Neural crest cell (in vitro differentiated cells): ENCODE data around the gene RPL32. TPM values are rescaled to one million over a fixed set of nuclear protein-coding genes. Genes with fewer than 3 reads are reported as not detected.

Source experiments
- DNase-seq: peaks from one replicate; pipeline ENCODE4 v3.0.0; 2021; ENCODE audit warnings: low read depth, mixed read lengths, low spot score
- H3K27ac Mint-ChIP-seq: one replicate; pipeline ENCODE4 v1.8.0; 2021; ENCODE audit warnings: mild to moderate bottlenecking, mixed read lengths; ENCODE audit not compliant: unreplicated experiment
- H3K27me3 Mint-ChIP-seq: 2 replicates; pipeline ENCODE4 v1.8.0; 2021; ENCODE audit warnings: low read depth, mild to moderate bottlenecking, mixed read lengths
- H3K36me3 Mint-ChIP-seq: 2 replicates; pipeline ENCODE4 v1.8.0; 2021; ENCODE audit warnings: low read depth, mild to moderate bottlenecking, mixed read lengths
- H3K4me1 Mint-ChIP-seq: 2 replicates; pipeline ENCODE4 v1.8.0; 2021; ENCODE audit warnings: mixed read lengths
- H3K4me3 Mint-ChIP-seq: one replicate; pipeline ENCODE4 v1.8.0; 2021; ENCODE audit warnings: mild to moderate bottlenecking, mixed read lengths
- H3K9me3 Mint-ChIP-seq: 2 replicates; pipeline ENCODE4 v1.8.0; 2021; ENCODE audit warnings: mixed read lengths
- total RNA-seq: library from RNA; stranded (reverse); gene quantifications from 2 replicates; pipeline ENCODE4 v1.2.1, GENCODE V29; 2021
- TF ChIP-seq, protein P1 (sequence below): fragments of 200-600 bp; sonication (generic); conservative IDR thresholded peaks from 2 replicates; pipeline ENCODE4 v1.5.0; 2021; ENCODE audit warnings: antibody characterized with exemption, mild to moderate bottlenecking

RPL32 gene
- total RNA-seq, 1 donor from 2014 or later = 1,918 TPM

DNA sequence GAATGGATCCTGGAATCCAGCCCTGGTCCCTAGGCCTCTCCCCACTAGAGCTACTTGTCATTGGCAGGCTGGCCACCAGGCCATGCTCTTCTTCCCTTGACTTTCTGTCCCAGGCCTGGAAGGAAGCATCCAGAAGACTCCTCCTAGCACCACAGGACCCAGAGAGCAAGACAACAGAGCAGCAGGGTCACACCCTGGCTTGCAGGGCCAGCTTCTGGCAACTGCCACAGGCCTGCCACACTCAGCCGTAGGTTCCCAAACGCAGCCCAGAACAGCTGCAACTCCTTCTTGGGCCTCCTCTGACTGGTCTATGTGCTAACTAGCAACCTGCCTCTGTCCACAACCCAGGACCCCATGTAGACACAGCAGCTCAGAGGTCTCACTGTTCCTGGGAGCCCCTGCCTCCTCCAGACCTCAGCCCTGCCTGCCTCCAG, 36.8 kb upstream of the RPL32 start:
- Mint-ChIP-seq H3K4me3 (no peak overlapping the region), H3K36me3 (no peaks in the 10 kb centered on the region), H3K27me3 (no peaks in the 10 kb centered on the region), H3K4me1 (peaks cover 26% of the 10 kb centered on the region), H3K9me3 (no peaks in the 10 kb centered on the region), H3K27ac (no peak overlapping the region)
- TF ChIP-seq, protein P1, sequence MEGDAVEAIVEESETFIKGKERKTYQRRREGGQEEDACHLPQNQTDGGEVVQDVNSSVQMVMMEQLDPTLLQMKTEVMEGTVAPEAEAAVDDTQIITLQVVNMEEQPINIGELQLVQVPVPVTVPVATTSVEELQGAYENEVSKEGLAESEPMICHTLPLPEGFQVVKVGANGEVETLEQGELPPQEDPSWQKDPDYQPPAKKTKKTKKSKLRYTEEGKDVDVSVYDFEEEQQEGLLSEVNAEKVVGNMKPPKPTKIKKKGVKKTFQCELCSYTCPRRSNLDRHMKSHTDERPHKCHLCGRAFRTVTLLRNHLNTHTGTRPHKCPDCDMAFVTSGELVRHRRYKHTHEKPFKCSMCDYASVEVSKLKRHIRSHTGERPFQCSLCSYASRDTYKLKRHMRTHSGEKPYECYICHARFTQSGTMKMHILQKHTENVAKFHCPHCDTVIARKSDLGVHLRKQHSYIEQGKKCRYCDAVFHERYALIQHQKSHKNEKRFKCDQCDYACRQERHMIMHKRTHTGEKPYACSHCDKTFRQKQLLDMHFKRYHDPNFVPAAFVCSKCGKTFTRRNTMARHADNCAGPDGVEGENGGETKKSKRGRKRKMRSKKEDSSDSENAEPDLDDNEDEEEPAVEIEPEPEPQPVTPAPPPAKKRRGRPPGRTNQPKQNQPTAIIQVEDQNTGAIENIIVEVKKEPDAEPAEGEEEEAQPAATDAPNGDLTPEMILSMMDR = no peak
- no peak for DNase-seq

DNA sequence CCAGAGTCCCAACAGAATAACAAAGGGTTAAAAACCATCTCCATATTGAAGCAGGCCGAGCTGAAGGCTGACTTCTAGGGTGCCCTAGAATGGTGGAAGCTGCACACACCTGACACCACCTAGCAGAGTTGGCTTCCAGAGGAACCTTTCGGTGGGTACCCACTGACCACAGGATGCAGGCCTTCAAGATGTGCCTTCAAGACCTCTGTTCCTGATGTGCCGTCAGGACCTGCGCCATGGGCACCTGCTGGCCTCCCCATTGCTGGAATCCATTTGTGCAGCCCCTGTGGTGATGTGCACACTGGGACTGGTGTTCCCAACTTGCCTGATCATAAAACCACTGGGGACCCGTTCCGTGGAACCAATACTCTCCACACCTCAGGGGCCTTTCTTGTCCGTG, 35.7 kb upstream of the RPL32 start:
- peaks cover 26% of the 10 kb centered on the region for H3K4me1 Mint-ChIP-seq
- H3K27me3 Mint-ChIP-seq = no peaks in the 10 kb centered on the region
- DNase-seq = no peak
- H3K4me3 Mint-ChIP-seq = no peak overlapping the region
- H3K36me3 Mint-ChIP-seq = no peaks in the 10 kb centered on the region
- H3K9me3 Mint-ChIP-seq = no peaks in the 10 kb centered on the region
- no peak overlapping the region for H3K27ac Mint-ChIP-seq
- TF ChIP-seq, protein P1 = no peak

DNA sequence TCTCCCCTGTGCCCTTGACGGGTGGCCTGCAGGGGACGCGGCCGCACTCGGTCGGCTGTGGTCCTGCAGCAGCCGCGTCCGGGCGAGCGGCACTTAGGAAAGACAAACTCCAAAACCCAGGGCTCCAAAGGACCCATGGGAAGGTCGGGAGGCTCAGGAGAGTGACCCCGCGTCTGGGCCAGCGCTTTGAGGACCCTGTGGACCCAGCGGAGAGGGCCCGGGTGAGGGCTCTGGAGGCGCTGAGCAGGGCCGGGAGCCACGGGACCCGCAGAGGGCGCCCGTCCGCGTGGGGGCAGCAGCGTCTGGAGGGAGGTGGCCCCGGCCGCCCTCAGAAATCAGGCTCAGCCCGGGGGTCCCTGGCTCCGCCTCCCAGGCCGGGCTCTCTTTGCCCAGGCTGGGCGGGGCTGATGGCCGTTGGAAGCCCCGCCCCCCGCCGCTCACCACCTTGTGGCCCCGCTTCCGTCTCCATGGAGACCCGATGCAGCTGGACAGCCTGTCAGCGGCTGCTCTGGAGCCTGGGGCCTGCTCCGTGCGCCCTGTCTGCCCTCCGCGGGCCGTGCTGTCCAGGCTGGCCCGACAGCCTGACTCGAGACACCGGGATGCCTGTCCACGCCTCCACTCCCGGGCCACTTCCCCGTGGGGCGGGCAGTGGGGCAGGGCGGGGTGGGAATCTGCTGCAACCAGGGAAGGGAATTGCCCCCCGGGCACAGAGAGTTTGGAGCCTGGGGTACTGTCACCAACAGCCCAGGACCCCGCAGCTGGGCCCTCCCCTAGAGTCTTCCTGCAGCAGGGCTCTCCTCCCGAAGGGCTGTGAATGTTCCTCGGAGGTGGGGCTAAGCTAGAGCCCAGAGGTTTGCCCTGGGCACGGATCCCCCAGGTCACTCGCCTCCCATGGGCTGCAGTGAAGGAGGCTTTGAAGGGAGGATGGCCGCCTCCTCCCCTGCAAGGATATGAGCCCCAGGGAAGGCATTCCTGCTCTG, 34.8 kb upstream of the RPL32 start:
- TF ChIP-seq, protein P1 = peak; percentile 52
- peak; percentile 72 for DNase-seq
- Mint-ChIP-seq H3K36me3 (no peaks in the 10 kb centered on the region), H3K4me3 (no peak overlapping the region), H3K4me1 (peaks cover 26% of the 10 kb centered on the region), H3K27ac (no peak overlapping the region), H3K27me3 (peaks cover 4% of the 10 kb centered on the region), H3K9me3 (no peaks in the 10 kb centered on the region)

DNA sequence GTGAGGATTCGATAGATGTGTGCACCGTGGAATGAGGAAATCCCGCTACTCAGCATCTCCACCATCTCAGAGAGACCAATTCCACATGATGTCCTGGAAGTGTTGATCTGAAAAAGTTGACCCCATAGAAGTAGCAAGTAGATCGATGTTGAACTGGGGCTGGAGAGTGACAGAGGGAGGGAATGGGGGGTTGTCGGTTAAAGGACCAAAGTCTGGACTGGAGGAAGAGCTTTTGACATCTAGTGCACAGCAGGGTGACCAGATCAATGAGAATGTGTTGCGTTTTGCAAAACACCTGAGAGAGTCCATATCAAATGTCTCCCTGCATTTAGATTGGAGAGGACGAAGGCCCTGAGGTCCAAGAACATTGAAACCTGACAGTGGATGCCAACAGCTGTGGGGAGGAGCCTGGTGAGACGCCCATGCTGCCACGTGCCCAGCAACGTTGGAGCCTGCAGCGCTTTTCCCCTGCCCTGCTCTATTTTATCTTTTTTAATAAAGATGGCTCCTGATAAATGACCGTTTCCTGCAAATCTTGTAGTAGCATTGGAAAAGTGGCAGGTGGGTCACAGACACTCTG, 30.1 kb upstream of the RPL32 start:
- H3K9me3 Mint-ChIP-seq = no peaks in the 10 kb centered on the region
- peaks cover 22% of the 10 kb centered on the region for H3K4me1 Mint-ChIP-seq

DNA sequence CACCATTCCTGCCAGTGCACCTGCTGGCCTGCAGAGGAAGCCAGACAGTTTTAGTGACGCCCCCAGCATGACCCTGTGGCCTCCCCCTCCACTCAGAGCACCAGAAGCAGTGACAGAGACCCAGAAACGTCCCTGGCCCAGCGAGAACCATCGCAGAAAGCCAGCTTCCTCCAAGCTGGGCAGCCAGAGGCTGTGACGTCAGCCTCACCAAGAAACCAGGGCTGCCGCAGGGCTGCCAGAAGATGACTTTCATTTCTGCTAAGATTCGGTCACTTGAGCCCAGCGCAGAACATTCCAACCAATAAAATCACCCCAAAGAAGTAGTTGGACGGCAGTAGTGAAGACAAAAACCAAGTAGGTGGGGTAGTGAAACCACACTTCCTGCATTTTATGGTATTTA, 29.6 kb upstream of the RPL32 start:
- no peaks in the 10 kb centered on the region for H3K9me3 Mint-ChIP-seq
- peaks cover 22% of the 10 kb centered on the region for H3K4me1 Mint-ChIP-seq

More for the DNA sequence above, 30.1 kb upstream of the RPL32 start:
- Mint-ChIP-seq H3K4me3 (no peak overlapping the region), H3K36me3 (no peaks in the 10 kb centered on the region), H3K27me3 (peaks cover 7% of the 10 kb centered on the region), H3K27ac (no peak overlapping the region)
- no peak for DNase-seq
- TF ChIP-seq, protein P1 = no peak

More for the DNA sequence above, 29.6 kb upstream of the RPL32 start:
- TF ChIP-seq, protein P1 = no peak
- Mint-ChIP-seq H3K27ac (no peak overlapping the region), H3K36me3 (no peaks in the 10 kb centered on the region), H3K27me3 (peaks cover 7% of the 10 kb centered on the region), H3K4me3 (no peak overlapping the region)
- no peak for DNase-seq
